Large intestine (tissue), 3 donors: ENCODE results near the gene SCNN1G. TPM values are rescaled to one million over a fixed set of nuclear protein-coding genes. Genes with fewer than 3 reads are reported as not detected.

Source experiments
- DNase-seq, 2 donors: peaks; one replicate each; pipeline versions ENCODE4 v3.0.0 to v3.0.0-alpha.2; 2013
- H3K27ac ChIP-seq: one replicate; pipeline ENCODE4 v1.5.1; 2013; ENCODE audit warnings: low read length
- H3K27me3 ChIP-seq: 2 replicates; pipeline ENCODE4 v1.6.1; 2013; ENCODE audit warnings: low read length; ENCODE audit not compliant: control insufficient read depth, insufficient read depth
- H3K36me3 ChIP-seq: 2 replicates; pipeline ENCODE4 v1.6.1; 2013; ENCODE audit warnings: low read length; ENCODE audit not compliant: control insufficient read depth, insufficient read depth
- H3K4me1 ChIP-seq: one replicate; pipeline ENCODE4 v1.6.1; 2013; ENCODE audit warnings: low read length; ENCODE audit not compliant: control insufficient read depth, insufficient read depth
- H3K4me3 ChIP-seq: one replicate; pipeline ENCODE4 v1.5.1; 2013; ENCODE audit warnings: low read length
- H3K9me3 ChIP-seq: one replicate; pipeline ENCODE4 v1.6.1; 2013; ENCODE audit warnings: mild to moderate bottlenecking, low read depth, low read length, moderate library complexity; ENCODE audit not compliant: control insufficient read depth
- WGBS: methylation state at CpG from one replicate; pipeline ENCODE4 v1.1.5; 2013; ENCODE audit warnings: low lambda C conversion rate; ENCODE audit not compliant: insufficient coverage; 5-methylcytosine and 5-hydroxymethylcytosine counted together
- polyA plus RNA-seq: library from polyadenylated mRNA; unstranded; fragments of 120-200 nt; gene quantifications from one replicate; pipeline ENCODE4 v1.2.1, GENCODE V29; 2013

The SCNN1G gene
- polyA plus RNA-seq, 1 donor: 0.03 TPM

DNA sequence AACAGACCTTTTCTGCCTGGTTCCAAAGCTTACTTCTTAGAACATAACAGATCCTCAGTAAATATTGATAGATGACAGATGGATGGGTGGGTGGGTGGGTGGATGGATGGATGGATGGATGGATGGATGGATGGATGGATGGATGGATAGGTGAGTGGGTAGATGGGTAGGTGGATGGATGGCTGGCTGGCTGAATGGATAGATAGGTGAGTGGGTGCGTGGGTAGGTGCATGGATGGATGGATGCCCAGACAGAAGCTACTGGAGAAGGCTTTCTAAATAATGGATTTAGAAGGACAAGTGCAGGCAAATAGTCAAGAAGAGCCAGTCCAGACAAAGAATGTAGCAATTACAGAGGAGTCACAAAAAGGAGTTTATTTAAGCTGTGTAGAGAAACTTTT, 19.6 kb downstream of the SCNN1G start:
- H3K27me3 ChIP-seq: peaks cover 10% of the 10 kb centered on the region
- H3K9me3 ChIP-seq: no peaks in the 10 kb centered on the region
- no peak overlapping the region for H3K27ac ChIP-seq
- DNase-seq: no peak
- H3K4me1 ChIP-seq: no peaks in the 10 kb centered on the region
- H3K4me3 ChIP-seq: no peak overlapping the region
- no peaks in the 10 kb centered on the region for H3K36me3 ChIP-seq
- 100% methylated on average over 1 of the region's 1 CpG for WGBS

DNA sequence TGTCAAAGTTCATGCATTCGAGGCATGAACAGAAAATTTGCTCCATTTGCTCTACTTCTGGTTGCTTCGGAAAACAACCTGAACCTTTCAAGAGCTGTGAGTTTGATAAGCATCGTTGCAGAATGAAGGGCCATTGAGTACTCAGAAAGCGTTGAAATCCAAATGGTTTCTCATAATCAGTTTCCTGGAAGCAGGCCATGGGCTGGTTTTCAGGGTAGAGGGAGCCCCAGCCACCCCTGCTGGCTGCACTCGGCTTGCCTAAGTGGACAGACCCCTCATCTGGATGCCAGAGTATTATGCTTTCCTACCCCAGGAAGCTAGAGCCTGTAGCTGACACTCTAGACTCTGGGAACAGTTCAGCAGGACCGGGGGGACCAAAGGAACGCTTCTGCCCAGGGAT, 24.4 kb downstream of the SCNN1G start:
- H3K27ac ChIP-seq: no peak overlapping the region
- H3K27me3 ChIP-seq: peaks cover 9% of the 10 kb centered on the region
- no peak overlapping the region for H3K4me3 ChIP-seq
- H3K4me1 ChIP-seq: no peaks in the 10 kb centered on the region
- WGBS: no CpG with 5 or more reads among the region's 7 CpGs
- no peaks in the 10 kb centered on the region for H3K9me3 ChIP-seq
- no peak for DNase-seq
- no peaks in the 10 kb centered on the region for H3K36me3 ChIP-seq

DNA sequence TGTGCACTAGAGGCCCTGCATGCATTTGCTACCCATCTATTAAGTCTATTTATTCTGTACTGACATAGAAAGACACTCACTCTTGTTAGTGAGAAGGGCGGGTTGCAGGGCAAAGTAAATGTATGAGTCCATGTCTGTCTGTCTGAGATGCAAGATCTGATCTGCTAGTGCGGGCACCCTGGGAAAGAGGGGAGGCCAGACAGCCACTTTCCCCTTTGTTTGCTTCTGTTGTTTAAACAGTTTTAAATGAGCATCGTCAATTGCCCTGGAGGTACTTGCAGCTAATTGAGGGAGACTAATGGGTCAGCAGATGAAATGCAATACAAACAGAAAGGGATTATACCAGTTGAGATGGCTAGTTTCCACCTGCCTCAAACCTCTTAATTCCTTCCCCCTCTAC, 24.9 kb downstream of the SCNN1G start:
- H3K4me1 ChIP-seq: no peaks in the 10 kb centered on the region
- peaks cover 9% of the 10 kb centered on the region for H3K27me3 ChIP-seq
- no peaks in the 10 kb centered on the region for H3K9me3 ChIP-seq
- H3K27ac ChIP-seq: no peak overlapping the region
- H3K4me3 ChIP-seq: no peak overlapping the region
- DNase-seq: no peak
- H3K36me3 ChIP-seq: no peaks in the 10 kb centered on the region
- no CpG with 5 or more reads among the region's 3 CpGs for WGBS

DNA sequence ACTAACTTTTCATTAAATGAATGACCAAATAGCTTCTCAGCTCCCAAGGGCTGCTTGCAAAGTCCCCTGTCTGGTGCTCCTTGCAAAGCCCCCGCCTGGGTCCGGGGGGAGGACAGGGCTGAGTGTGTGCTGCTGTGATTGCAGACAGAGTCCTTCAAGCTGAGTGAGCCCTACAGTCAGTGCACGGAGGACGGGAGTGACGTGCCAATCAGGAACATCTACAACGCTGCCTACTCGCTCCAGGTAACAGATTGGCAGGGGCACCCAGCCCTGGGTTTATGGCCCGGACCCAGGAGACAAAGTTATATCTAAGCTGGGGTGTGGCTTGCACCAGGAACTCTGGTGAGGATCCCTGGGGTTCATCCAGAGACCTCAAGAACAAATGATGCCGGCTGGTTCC, 27.1 kb downstream of the SCNN1G start:
- no CpG with 5 or more reads among the region's 9 CpGs for WGBS
- H3K9me3 ChIP-seq: no peaks in the 10 kb centered on the region
- DNase-seq: no peak

DNA sequence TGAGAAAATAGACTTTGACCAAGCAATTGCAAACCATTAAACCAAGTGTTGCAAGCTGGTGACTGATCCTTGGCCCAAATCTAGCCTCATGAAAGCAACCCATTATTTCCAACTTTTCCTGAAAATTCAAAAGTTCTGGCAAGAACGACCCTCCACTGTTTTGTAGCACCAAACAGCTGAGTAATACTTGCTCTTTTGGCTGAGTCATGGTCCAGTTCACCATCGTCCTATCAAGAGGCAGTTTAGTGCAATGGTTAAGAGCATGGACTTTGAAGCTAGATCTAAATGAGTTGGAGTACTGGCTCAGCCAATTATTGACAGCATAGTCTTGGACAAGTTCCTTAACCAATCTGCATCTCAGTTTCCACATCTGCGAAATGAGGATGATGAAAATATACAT, 31.3 kb downstream of the SCNN1G start:
- Histone ChIP-seq H3K36me3 (no peaks in the 10 kb centered on the region), H3K9me3 (no peaks in the 10 kb centered on the region), H3K27ac (no peak overlapping the region), H3K4me3 (no peak overlapping the region), H3K27me3 (peaks cover under 1% of the 10 kb centered on the region), H3K4me1 (no peaks in the 10 kb centered on the region)
- WGBS: no CpG with 5 or more reads among the region's 3 CpGs
- no peak for DNase-seq

More for the DNA sequence above, 27.1 kb downstream of the SCNN1G start:
- peaks cover 9% of the 10 kb centered on the region for H3K27me3 ChIP-seq
- no peaks in the 10 kb centered on the region for H3K4me1 ChIP-seq
- no peaks in the 10 kb centered on the region for H3K36me3 ChIP-seq
- no peak overlapping the region for H3K4me3 ChIP-seq
- no peak overlapping the region for H3K27ac ChIP-seq

DNA sequence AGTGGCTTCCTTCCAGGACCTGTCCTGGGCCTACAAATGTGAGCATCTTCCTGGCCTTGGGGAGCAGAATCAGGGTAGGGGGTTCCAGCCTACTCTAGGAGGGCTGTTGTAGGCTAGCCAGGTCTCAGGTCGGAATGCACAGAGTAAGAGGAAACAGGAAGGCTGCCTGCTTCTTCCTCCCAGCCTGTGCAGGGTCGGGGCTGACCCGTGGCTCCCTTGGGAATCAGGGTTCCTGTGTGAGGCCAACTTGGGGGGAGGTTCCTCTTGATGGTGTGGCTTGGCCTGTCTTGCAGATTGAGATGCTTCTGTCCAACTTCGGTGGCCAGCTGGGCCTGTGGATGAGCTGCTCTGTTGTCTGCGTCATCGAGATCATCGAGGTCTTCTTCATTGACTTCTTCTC, 32.3 kb downstream of the SCNN1G start:
- no peaks in the 10 kb centered on the region for H3K36me3 ChIP-seq
- no peaks in the 10 kb centered on the region for H3K27me3 ChIP-seq
- no peaks in the 10 kb centered on the region for H3K9me3 ChIP-seq
- H3K27ac ChIP-seq: no peak overlapping the region
- DNase-seq: no peak
- no CpG with 5 or more reads among the region's 7 CpGs for WGBS
- H3K4me1 ChIP-seq: no peaks in the 10 kb centered on the region
- H3K4me3 ChIP-seq: no peak overlapping the region

DNA sequence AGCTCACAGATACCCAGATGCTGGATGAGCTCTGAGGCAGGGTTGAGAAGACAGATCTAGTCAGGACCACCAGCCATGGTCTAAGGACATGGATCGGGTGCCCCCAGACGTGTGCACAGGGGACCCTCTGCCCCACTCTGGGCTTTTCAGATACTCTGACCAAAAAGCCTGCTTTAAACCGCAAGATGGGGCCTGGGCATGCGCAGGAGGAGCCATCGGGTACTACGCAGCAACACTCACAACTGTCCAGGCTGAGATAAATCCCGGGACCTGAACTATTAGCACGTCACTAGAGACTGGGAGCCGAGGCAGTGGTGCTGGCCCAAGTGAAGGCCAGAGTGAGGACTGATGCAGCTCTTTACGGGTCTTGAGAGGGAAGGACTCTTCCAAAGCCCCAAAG, 32.9 kb downstream of the SCNN1G start:
- Histone ChIP-seq H3K4me1 (no peaks in the 10 kb centered on the region), H3K36me3 (no peaks in the 10 kb centered on the region), H3K27ac (no peak overlapping the region), H3K27me3 (no peaks in the 10 kb centered on the region), H3K4me3 (no peak overlapping the region), H3K9me3 (no peaks in the 10 kb centered on the region)
- WGBS: no CpG with 5 or more reads among the region's 10 CpGs
- no peak for DNase-seq

DNA sequence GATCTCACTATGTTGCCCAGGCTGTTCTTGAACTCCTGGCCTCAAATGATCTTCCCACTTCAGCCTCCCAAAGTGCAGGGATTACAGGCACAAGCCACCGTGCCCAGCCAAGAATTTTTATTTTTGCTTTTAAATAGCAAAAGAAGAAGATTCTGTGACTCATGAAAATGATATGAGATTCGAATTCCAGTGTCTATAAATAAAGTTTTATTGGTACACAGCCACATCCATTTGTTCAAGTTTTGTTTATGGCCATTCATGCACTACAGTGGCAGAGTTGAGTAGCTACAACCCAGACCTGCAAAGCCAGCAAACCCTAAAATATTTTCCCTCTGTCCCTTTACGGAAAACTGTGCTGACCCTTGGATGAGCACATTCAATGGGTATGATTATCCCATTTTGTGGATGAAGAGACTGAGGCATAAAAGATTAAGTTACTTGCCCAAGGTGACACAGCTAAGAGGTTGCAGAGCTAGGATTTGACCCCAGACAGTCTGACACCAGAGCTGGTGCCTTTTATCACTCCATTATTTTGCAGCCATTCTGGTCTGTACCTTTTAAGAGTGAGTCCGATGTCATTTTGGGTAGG, 34.2 kb downstream of the SCNN1G start:
- no peak overlapping the region for H3K4me3 ChIP-seq
- no CpG with 5 or more reads among the region's 4 CpGs for WGBS
- no peaks in the 10 kb centered on the region for H3K4me1 ChIP-seq
- H3K36me3 ChIP-seq: no peaks in the 10 kb centered on the region
- no peaks in the 10 kb centered on the region for H3K9me3 ChIP-seq
- no peak overlapping the region for H3K27ac ChIP-seq
- no peaks in the 10 kb centered on the region for H3K27me3 ChIP-seq
- no peak for DNase-seq

DNA sequence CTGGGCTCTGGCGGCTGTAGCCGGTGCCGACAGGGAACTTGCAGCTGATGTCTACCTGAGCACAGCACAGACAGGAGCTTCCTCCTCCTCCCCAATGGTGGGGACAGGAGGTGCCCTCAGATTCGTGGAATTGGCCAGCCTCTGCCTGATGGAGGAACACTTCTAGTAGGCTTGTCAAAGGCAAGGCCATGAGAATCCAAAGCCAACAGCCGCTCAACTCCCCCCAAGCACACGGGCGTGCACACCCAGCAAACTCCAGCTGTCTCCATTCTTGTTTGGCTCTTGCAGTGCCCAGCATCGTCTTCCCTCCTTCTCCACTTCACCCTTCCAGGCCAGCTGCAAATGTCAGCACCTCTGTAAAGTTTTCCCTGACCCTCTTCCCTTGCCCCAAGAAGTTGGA, 35.1 kb downstream of the SCNN1G start:
- Histone ChIP-seq H3K9me3 (no peaks in the 10 kb centered on the region), H3K4me1 (no peaks in the 10 kb centered on the region), H3K36me3 (no peaks in the 10 kb centered on the region), H3K27me3 (no peaks in the 10 kb centered on the region), H3K27ac (no peak overlapping the region), H3K4me3 (no peak overlapping the region)
- no CpG with 5 or more reads among the region's 8 CpGs for WGBS
- DNase-seq: no peak

DNA sequence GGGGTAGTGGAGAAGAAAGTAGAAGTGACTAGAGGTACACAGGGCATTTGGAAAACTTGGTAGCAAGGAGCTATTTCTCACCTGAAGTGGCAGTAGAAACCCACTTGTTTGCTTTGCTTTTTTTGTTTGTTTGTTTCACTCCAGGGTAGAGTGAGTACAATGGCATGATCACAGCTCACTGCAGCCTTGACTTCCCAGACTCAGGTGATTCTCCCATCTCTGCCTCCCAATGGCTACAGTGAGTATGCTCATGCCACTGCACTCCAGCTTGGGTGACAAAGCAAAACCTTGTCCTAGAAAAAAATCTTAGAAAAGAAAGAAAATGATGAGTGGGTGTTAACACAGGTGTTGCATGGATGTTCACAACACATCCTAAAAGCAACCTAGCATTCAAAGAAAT, 40.4 kb downstream of the SCNN1G start:
- no peak for DNase-seq
- no peaks in the 10 kb centered on the region for H3K4me1 ChIP-seq

DNA sequence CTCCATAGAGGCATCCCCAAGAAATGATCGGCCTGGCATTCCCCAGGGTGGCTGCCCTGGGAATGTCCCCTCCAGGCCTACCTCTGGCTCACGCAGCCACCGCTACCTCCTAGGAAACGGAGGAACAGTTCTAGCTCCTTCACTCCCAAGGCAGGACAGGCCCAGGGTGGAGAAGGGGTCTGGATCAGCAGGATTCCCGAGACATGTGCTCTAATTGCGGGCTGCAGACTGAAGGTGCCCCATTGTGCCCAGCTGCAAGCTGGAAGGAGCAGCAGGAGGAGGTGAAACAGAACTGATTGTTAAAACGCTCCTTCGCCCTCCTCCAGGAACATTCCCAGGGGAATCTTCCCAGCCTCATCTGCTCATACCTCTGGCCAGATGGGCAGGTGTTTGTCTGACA, 40.8 kb downstream of the SCNN1G start:
- no peak overlapping the region for H3K4me3 ChIP-seq

More for the DNA sequence above, 40.4 kb downstream of the SCNN1G start:
- no peaks in the 10 kb centered on the region for H3K27me3 ChIP-seq
- H3K4me3 ChIP-seq: no peak overlapping the region
- H3K9me3 ChIP-seq: no peaks in the 10 kb centered on the region
- no peaks in the 10 kb centered on the region for H3K36me3 ChIP-seq
- no peak overlapping the region for H3K27ac ChIP-seq

More for the DNA sequence above, 40.8 kb downstream of the SCNN1G start:
- Histone ChIP-seq H3K4me1 (no peaks in the 10 kb centered on the region), H3K9me3 (no peaks in the 10 kb centered on the region), H3K27me3 (no peaks in the 10 kb centered on the region), H3K27ac (no peak overlapping the region), H3K36me3 (no peaks in the 10 kb centered on the region)
- WGBS: no CpG with 5 or more reads among the region's 8 CpGs
- DNase-seq: no peak
